IMR-90 (cell line): ENCODE results near the gene NOL4L. TPM values are rescaled to one million over a fixed set of nuclear protein-coding genes. Genes with fewer than 3 reads are reported as not detected.

ENCODE experiments used
- ATAC-seq: fragments of 200-7000 bp; cut with Tn5 transposase; 2 replicates; pipeline ENCODE4 v1.9.1; 2020; ENCODE audit warnings: low read depth, mild to moderate bottlenecking, moderate library complexity
- BruUV-seq: library from RNA; stranded (reverse); fragments of 400-500 nt; replicated peaks from 2 replicates; lab custom pipeline; 2021; lab: Mats Ljungman, UMichigan
- CTCF ChIA-PET: fragments of 300-600 bp; formaldehyde crosslinking; extraction: SDS; loops from one replicate; lab custom pipeline; 2021; ENCODE audit warnings: antibody characterized with exemption; lab: Yijun Ruan, JAX
- POLR2A ChIA-PET: fragments of 300-600 bp; sonication (Branson Sonifier 250); formaldehyde crosslinking; loops from one replicate; lab custom pipeline; 2022; ENCODE audit warnings: antibody characterized with exemption; ENCODE audit not compliant: unreplicated experiment; lab: Charles Lee
- DNase-seq: peaks from one replicate; pipeline ENCODE4 v3.0.0; 2013
- H2AFZ ChIP-seq: replicated peaks from 2 replicates; pipeline ENCODE3; 2013; ENCODE audit warnings: low read length, mild to moderate bottlenecking; ENCODE audit not compliant: poor library complexity
- H2AK5ac ChIP-seq: 2 replicates; pipeline ENCODE4 v1.6.1; 2013; ENCODE audit warnings: low read depth, low read length, inconsistent platforms
- H2AK9ac ChIP-seq: replicated peaks from 2 replicates; pipeline ENCODE3; 2013; ENCODE audit warnings: mild to moderate bottlenecking, low read depth, low read length, moderate library complexity; ENCODE audit not compliant: poor library complexity
- H2BK120ac ChIP-seq: 2 replicates; pipeline ENCODE4 v1.6.1; 2013; ENCODE audit warnings: low read depth, low read length, inconsistent platforms
- H2BK15ac ChIP-seq: 3 replicates; pipeline ENCODE4 v1.6.1; 2013; ENCODE audit warnings: low read depth, low read length, inconsistent platforms
- H2BK20ac ChIP-seq: 2 replicates; pipeline ENCODE4 v1.6.1; 2013; ENCODE audit warnings: low read depth, mild to moderate bottlenecking, inconsistent platforms, low read length, moderate library complexity
- H2BK5ac ChIP-seq: 2 replicates; pipeline ENCODE4 v1.6.1; 2013; ENCODE audit warnings: mild to moderate bottlenecking, low read depth, low read length, inconsistent platforms; ENCODE audit not compliant: poor library complexity, severe bottlenecking
- H3K14ac ChIP-seq: replicated peaks from 2 replicates; pipeline ENCODE4 v1.6.1; 2013; ENCODE audit warnings: low read depth, low read length, inconsistent platforms
- H3K18ac ChIP-seq: 2 replicates; pipeline ENCODE4 v1.6.1; 2013; ENCODE audit warnings: low read depth, low read length, control low read depth
- H3K23ac ChIP-seq: 2 replicates; pipeline ENCODE4 v1.6.1; 2013; ENCODE audit warnings: low read depth, low read length, inconsistent platforms
- H3K27ac ChIP-seq: 2 replicates; pipeline ENCODE4 v1.5.1; 2013; ENCODE audit warnings: mild to moderate bottlenecking, control low read depth, low read length; ENCODE audit not compliant: insufficient read depth
- H3K27me3 ChIP-seq: 2 replicates; pipeline ENCODE4 v1.6.1; 2013; ENCODE audit warnings: low read length; ENCODE audit not compliant: control insufficient read depth, insufficient read depth
- H3K36me3 ChIP-seq: 2 replicates; pipeline ENCODE4 v1.6.1; 2013; ENCODE audit warnings: low read length, mixed read lengths; ENCODE audit not compliant: control insufficient read depth, insufficient read depth
- H3K4ac ChIP-seq: 2 replicates; pipeline ENCODE4 v1.6.1; 2013; ENCODE audit warnings: low read depth, low read length, inconsistent platforms
- H3K4me1 ChIP-seq: 2 replicates; pipeline ENCODE4 v1.6.1; 2013; ENCODE audit warnings: low read length, mixed read lengths; ENCODE audit not compliant: control insufficient read depth, insufficient read depth
- H3K4me2 ChIP-seq: 2 replicates; pipeline ENCODE4 v1.6.1; 2013; ENCODE audit warnings: low read depth, mild to moderate bottlenecking, control low read depth, low read length, moderate library complexity
- H3K4me3 ChIP-seq: 2 replicates; pipeline ENCODE4 v1.5.1; 2013; ENCODE audit warnings: low read depth, mild to moderate bottlenecking, control low read depth, low read length, moderate library complexity; ENCODE audit not compliant: insufficient read depth
- H3K56ac ChIP-seq: 2 replicates; pipeline ENCODE4 v1.6.1; 2013; ENCODE audit warnings: low read length, inconsistent platforms; ENCODE audit not compliant: insufficient read depth; ENCODE audit errors: extremely low read depth
- H3K79me1 ChIP-seq, 2 experiments: 2 replicates each; pipeline ENCODE4 v1.6.1; 2013; ENCODE audit warnings: low read length in 2 of 2, inconsistent platforms in 1 of 2, low read depth in 1 of 2
- H3K9ac ChIP-seq: 2 replicates; pipeline ENCODE4 v1.6.1; 2013; ENCODE audit warnings: low read depth, low read length, control low read depth
- H3K9me1 ChIP-seq: 2 replicates; pipeline ENCODE4 v1.6.1; 2013; ENCODE audit warnings: low read length, inconsistent platforms; ENCODE audit not compliant: insufficient read depth
- H3K9me3 ChIP-seq: 2 replicates; pipeline ENCODE4 v1.6.1; 2013; ENCODE audit warnings: low read length; ENCODE audit not compliant: control insufficient read depth, insufficient read depth
- H4K20me1 ChIP-seq: 2 replicates; pipeline ENCODE4 v1.6.1; 2013; ENCODE audit warnings: low read length, inconsistent platforms; ENCODE audit not compliant: insufficient read depth
- H4K5ac ChIP-seq: 2 replicates; pipeline ENCODE4 v1.6.1; 2013; ENCODE audit warnings: mild to moderate bottlenecking, low read depth, low read length, control low read depth
- H4K8ac ChIP-seq, 2 experiments: 2 replicates each; pipeline ENCODE4 v1.6.1; 2013; ENCODE audit warnings: low read depth in 2 of 2, low read length in 2 of 2, control low read depth in 1 of 2, inconsistent platforms in 1 of 2
- H4K91ac ChIP-seq: 2 replicates; pipeline ENCODE4 v1.6.1; 2013; ENCODE audit warnings: low read depth, low read length, inconsistent platforms; ENCODE audit not compliant: insufficient read depth
- BHLHE40 ChIP-seq: fragments of 150-350 bp; IDR thresholded peaks from 2 replicates; pipeline ENCODE4 v1.6.1; 2016; ENCODE audit warnings: mild to moderate bottlenecking, low read depth, low read length
- CEBPB ChIP-seq: IDR thresholded peaks from 2 replicates; pipeline ENCODE4 v1.6.1; 2012; ENCODE audit warnings: low read depth, low read length, improper control_type of control experiment
- CHD1 ChIP-seq: IDR thresholded peaks from 2 replicates; pipeline ENCODE4 v1.6.1; 2012; ENCODE audit warnings: low read depth, low read length, improper control_type of control experiment
- FOS ChIP-seq: fragments of 150-350 bp; IDR thresholded peaks from 2 replicates; pipeline ENCODE4 v1.6.1; 2016; ENCODE audit warnings: low read depth, low read length
- MAFK ChIP-seq: IDR thresholded peaks from 2 replicates; pipeline ENCODE4 v1.6.1; 2012; ENCODE audit warnings: low read depth, low read length, improper control_type of control experiment
- MAZ ChIP-seq: IDR thresholded peaks from 2 replicates; pipeline ENCODE4 v1.6.1; 2012; ENCODE audit warnings: low read depth, mild to moderate bottlenecking, low read length, improper control_type of control experiment, moderate library complexity, borderline replicate concordance
- MXI1 ChIP-seq: IDR thresholded peaks from 2 replicates; pipeline ENCODE4 v1.6.1; 2012; ENCODE audit warnings: low read depth, mild to moderate bottlenecking, low read length, moderate library complexity, borderline replicate concordance
- NFE2L2 ChIP-seq: fragments of 150-350 bp; IDR thresholded peaks from 2 replicates; pipeline ENCODE4 v1.6.1; 2016; ENCODE audit warnings: low read depth, mild to moderate bottlenecking, low read length
- POLR2A ChIP-seq: IDR thresholded peaks from 2 replicates; pipeline ENCODE4 v1.6.1; 2012; ENCODE audit warnings: mild to moderate bottlenecking, low read depth, low read length
- RAD21 ChIP-seq: IDR thresholded peaks from 2 replicates; pipeline ENCODE4 v1.6.1; 2012; ENCODE audit warnings: low read length, improper control_type of control experiment
- RCOR1 ChIP-seq: IDR thresholded peaks from 2 replicates; pipeline ENCODE4 v1.6.1; 2012; ENCODE audit warnings: mild to moderate bottlenecking, low read length, improper control_type of control experiment; ENCODE audit not compliant: insufficient replicate concordance
- RFX5 ChIP-seq: IDR thresholded peaks from 2 replicates; pipeline ENCODE4 v1.8.0; 2012; ENCODE audit warnings: low read depth, mild to moderate bottlenecking, low read length, moderate library complexity
- WGBS, 2 experiments: methylation state at CpG; one replicate each; pipeline versions ENCODE4 v1.1.5 to v1.1.7; 2013; ENCODE audit warnings: missing lambda C conversion rate in 2 of 2; ENCODE audit not compliant: insufficient read length in 1 of 2; ENCODE audit errors: extremely low coverage in 2 of 2; 5-methylcytosine and 5-hydroxymethylcytosine counted together
- dilution Hi-C: fragments of 300-500 bp; cut with HindIII; formaldehyde crosslinking; loops from one replicate; pipeline ENCODE4 v1.14.3; 2018; ENCODE audit warnings: low sequenced_read_pairs; ENCODE audit not compliant: unreplicated experiment
- in situ Hi-C: fragments of 300-500 bp; cut with MboI; formaldehyde crosslinking; loops from 3 replicates; pipeline ENCODE4 v1.14.3; 2019; ENCODE audit warnings: low sequenced_read_pairs, inconsistent platforms, mixed read lengths
- intact Hi-C: fragments of 100-400 bp; cut with micrococcal nuclease; formaldehyde crosslinking; loops from 2 replicates; pipeline ENCODE4 v1.10.0; 2022
- polyA plus RNA-seq, 3 experiments: library from polyadenylated mRNA; depleted of rRNA; stranded (reverse); fragments of >200 nt; gene quantifications; 2 replicates each; pipeline ENCODE4 v1.2.3, GENCODE V29; 2012; ENCODE audit warnings: low replicate concordance in 1 of 3
- total RNA-seq: library from RNA; depleted of rRNA; stranded (reverse); fragments of >200 nt; gene quantifications from 2 replicates; pipeline ENCODE4 v1.2.3, GENCODE V29; 2012
- TF ChIP-seq, protein P1 (sequence below): conservative IDR thresholded peaks from 2 replicates; pipeline ENCODE4 v1.5.1; 2012; ENCODE audit warnings: mild to moderate bottlenecking, low read depth, low read length, improper control_type of control experiment
- TF ChIP-seq, protein P2 (sequence below): fragments of 150-350 bp; IDR thresholded peaks from 2 replicates; pipeline ENCODE4 v1.6.1; 2016; ENCODE audit warnings: low read depth, mild to moderate bottlenecking, low read length, moderate library complexity, borderline replicate concordance

The NOL4L gene
- total and polyA plus RNA-seq, 2 of the 4 experiments (the other 2 are of a cell fraction), result 4.7 to 13.3 TPM

DNA sequence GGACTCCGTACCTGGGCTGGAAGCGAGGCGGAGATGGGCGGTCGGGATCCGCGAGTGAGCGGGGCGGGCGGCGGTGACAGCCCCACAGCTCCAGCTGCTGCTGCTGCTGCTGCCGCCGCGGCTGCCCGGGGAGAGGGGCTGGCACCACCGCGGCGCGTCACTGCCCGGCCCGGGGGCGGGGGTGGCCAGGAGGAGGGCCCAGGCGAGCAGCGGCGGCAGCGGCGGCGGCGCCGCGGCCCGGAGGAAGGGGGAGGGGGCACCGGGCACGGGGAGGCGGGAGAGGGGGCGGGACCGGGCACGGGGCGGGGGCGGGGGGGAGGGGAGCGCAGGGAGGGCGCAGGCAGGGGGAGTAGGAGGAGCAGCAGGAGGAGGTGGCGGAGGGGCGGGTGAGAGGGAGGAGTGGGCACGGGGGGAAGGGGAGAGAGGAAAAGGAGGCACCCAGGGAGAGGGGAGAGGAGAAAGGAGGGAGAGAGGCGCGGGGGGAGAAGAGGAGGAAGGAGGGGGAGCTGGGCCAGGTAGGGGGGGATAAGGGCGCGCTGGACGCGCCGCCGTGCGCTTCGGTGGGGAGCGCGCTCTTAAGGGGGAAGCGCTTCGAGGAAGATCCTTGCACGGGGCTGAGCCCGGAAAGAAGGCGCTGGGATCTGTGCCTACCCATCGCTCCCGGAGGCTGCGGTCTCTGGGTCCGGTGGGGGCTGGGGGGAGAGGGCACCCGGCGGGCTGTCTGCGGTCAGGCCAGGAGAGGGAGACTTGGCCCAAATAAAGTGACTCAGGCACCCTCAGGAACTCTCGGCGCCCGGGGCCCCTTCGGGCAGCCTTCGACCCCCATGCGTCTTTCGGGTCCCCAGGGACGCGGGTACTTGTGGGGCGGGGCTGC is 101.5 kb downstream of the NOL4L start:
- no TSS peak for BruUV-seq
- Histone ChIP-seq H3K4me1 (peaks cover 7% of the 10 kb centered on the region; the same call in 1 of the 2 replicates), H4K5ac (no peak overlapping the region; the same call in 1 of the 2 replicates), H4K91ac (no peak overlapping the region; the same call in 1 of the 2 replicates), H3K14ac (no peak overlapping the region; the same call in 1 of the 2 replicates), H3K36me3 (no peaks in the 10 kb centered on the region; the same call in 1 of the 2 replicates), H3K79me1 (peaks cover 5 to 39% of the 10 kb centered on the region in 2 experiments; a peak in 2 of 4 replicates), H3K9me3 (no peaks in the 10 kb centered on the region), H3K56ac (peak overlapping the region; percentile 16; the same call in 1 of the 2 replicates), H2AK5ac (no peak overlapping the region), H2BK120ac (peak overlapping the region; percentile 25; the same call in 1 of the 2 replicates), H4K20me1 (peaks cover 31% of the 10 kb centered on the region), H3K9ac (peak overlapping the region; percentile 55), H2AFZ (peak overlapping the region; percentile 87), H2BK15ac (no peak overlapping the region), H3K4ac (peak overlapping the region; percentile 6; the same call in 1 of the 2 replicates), H3K18ac (peak overlapping the region; percentile 57; the same call in 1 of the 2 replicates), H2AK9ac (peak overlapping the region; percentile 83), H3K27ac (peak overlapping the region; percentile 77), H4K8ac (peak overlapping the region in 1 of 2 experiments; percentile 69; a peak in 2 of 4 replicates), H3K23ac (no peak overlapping the region), H3K4me2 (peak overlapping the region; percentile 78), H2BK20ac (no peak overlapping the region), H3K27me3 (no peaks in the 10 kb centered on the region; the same call in 1 of the 2 replicates), H2BK5ac (peak overlapping the region; percentile 43), H3K9me1 (peaks cover 3% of the 10 kb centered on the region), H3K4me3 (peak overlapping the region; percentile 76)
- ChIA-PET POLR2A (interaction anchor here (0.6 to 0.7 kb wide), 3 partner anchors 18 to 134 kb away, joined by 3 to 8 read pairs (median 3); no protein-coding TSS in a partner anchor), CTCF (no interaction called here)
- in situ Hi-C loops (loop anchor here (25.0 kb wide), 1 partner anchor 646 kb away; the partner anchor contains the start of gene FOXS1), dilution Hi-C loops (no loop called here), intact Hi-C loops (no loop called here)
- DNase-seq (peak; percentile 73), ATAC-seq (peak; percentile 64)
- 0% methylated on average over 16 of the region's 79 CpGs; no CpG with 5 or more reads in 1 of the 2 experiments for WGBS, 2 experiments
- TF ChIP-seq CEBPB, result no peak
- TF ChIP-seq RAD21, result no peak
- TF ChIP-seq, protein P1, sequence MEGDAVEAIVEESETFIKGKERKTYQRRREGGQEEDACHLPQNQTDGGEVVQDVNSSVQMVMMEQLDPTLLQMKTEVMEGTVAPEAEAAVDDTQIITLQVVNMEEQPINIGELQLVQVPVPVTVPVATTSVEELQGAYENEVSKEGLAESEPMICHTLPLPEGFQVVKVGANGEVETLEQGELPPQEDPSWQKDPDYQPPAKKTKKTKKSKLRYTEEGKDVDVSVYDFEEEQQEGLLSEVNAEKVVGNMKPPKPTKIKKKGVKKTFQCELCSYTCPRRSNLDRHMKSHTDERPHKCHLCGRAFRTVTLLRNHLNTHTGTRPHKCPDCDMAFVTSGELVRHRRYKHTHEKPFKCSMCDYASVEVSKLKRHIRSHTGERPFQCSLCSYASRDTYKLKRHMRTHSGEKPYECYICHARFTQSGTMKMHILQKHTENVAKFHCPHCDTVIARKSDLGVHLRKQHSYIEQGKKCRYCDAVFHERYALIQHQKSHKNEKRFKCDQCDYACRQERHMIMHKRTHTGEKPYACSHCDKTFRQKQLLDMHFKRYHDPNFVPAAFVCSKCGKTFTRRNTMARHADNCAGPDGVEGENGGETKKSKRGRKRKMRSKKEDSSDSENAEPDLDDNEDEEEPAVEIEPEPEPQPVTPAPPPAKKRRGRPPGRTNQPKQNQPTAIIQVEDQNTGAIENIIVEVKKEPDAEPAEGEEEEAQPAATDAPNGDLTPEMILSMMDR, result no peak
- TF ChIP-seq POLR2A, result peak; percentile 67
- no peak for TF ChIP-seq NFE2L2
- TF ChIP-seq RFX5, result no peak
- TF ChIP-seq MAFK, result no peak
- peak; percentile 86 for TF ChIP-seq MAZ
- peak; percentile 45; the same call in 1 of the 2 replicates for TF ChIP-seq BHLHE40
- TF ChIP-seq MXI1, result no peak
- no peak for TF ChIP-seq RCOR1
- no peak for TF ChIP-seq CHD1
- TF ChIP-seq, protein P2, sequence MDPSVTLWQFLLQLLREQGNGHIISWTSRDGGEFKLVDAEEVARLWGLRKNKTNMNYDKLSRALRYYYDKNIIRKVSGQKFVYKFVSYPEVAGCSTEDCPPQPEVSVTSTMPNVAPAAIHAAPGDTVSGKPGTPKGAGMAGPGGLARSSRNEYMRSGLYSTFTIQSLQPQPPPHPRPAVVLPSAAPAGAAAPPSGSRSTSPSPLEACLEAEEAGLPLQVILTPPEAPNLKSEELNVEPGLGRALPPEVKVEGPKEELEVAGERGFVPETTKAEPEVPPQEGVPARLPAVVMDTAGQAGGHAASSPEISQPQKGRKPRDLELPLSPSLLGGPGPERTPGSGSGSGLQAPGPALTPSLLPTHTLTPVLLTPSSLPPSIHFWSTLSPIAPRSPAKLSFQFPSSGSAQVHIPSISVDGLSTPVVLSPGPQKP, result no peak
- TF ChIP-seq FOS, result peak; percentile 44
